GM18508 (cell line): ENCODE measurements around the gene BCL2A1.
"Not testable (repeated sequence)": the region's sequence is repeated elsewhere in the genome, so short reads cannot be mapped to it uniquely, and the experiment has no call there.

Experiments used
- ATAC-seq: cut with Tn5 transposase; IDR thresholded peaks from one replicate; pipeline ENCODE4 v1.9.1; 2021; ENCODE audit warnings: moderate number of reproducible peaks; ENCODE audit not compliant: insufficient read depth, unreplicated experiment

BCL2A1 gene

DNA sequence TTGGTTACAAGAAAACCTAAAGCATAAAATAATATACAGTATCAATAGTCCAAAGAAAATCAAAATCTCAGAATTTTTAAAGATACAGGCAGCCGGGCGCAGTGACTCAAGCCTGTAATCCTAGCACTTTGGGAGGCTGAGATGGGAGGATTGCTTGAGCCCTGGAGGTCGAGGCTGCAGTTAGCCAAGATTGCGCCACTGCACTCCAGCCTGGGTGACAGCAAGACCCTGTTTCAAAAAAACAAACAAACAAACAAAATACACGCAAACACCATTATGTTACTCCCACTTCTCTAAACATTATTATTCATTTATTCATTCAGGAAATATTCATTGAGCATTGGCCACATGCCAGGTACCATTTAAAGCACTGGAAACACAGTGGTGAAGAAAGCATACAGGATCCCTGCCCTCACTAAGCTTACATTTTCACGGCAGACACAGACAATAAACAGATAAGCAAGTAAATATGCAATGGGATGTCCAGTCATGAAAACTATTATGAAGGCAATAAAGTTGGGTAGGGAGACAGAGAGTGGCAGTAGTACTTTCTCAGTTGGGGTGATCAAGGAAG lies 6.7 kb downstream of the BCL2A1 start:
- no peak for ATAC-seq

DNA sequence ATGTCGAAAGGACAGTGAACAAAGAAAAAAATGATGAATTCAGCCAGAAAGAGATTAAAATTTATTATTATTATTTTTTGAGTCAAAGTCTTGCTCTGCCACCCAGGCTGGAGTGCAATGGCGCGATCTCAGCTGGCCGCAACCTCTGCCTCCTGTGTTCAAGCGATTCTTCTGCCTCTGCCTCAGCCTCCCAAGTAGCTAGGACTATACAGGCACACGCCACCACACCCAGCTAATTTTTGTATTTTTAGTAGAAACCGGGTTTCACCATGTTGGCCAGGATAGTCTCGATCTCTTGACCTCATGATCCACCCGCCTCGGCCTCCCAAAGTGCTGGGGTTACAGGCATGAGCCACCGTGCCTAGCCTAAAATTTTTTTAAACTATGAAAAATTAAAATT lies 8.1 kb downstream of the BCL2A1 start:
- ATAC-seq: not testable (repeated sequence)

DNA sequence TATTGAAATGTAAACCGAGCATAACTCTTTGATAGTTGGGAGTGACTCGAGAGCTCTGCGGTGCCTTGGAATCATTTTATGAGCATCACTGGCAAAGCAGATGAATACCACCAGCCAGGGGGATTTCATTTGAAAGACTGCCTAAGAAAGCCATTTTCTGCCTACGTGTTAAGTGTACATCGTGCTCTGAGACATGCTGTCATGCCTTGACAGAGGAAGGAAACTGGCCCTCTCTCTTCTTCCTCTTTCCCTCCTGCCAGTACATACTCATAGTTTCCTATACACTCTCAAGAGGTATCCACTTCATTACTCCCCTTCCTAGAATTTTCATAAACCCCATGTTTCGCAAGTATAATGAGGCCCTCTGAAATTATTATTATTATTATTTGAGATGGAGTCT lies 8.8 kb downstream of the BCL2A1 start:
- ATAC-seq: no peak

DNA sequence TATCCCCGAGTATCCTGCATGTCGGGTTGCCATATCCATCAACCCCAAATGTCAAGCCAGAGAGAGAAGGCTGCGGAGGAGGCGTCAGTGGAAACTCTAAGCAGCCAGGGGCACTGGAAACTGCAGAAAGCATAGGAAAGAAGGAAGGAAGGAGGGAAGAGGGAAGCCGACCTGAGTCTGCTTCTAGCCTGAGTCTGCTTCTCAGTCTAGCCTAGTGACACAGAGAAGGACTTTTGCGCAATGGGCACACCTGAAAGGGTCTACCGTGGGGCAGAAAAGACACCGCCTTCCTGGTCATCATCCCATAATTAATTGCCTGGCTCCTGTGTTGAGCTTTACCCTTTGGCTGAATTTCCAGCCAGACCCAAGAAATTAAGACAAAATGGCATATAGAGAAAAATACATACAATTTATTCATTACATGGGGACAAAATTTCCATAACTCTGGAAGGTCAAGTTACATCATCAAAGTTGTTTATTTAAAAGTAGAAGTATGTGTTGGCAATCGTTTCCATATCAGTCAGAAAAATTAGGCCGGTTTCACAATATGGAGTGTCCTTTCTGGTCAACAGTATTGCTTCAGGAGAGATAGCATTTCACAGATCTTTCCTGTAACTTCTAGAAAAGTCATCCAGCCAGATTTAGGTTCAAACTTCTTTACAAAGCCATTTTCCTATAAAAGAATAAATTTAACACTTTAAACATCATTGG lies 10.3 kb downstream of the BCL2A1 start:
- ATAC-seq: no peak

DNA sequence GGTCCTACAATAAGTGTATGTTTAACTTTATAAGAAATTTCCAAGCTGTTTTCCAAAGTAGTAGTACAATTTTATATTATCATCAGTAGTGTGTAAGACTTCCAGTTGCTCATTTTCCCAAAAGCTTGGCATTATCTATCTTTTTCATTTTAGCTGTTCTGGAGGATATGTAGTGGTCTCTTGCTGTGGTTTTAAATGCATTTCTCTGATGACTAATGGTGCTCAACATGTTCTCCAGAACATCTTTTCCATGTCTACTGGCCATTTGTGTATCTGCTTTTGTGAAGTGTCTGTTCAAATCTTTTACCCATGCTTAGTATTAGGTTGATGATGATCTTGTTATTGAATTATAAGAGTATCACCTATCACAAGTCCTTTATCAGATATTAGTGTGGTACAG lies 13.3 kb downstream of the BCL2A1 start:
- no peak for ATAC-seq

DNA sequence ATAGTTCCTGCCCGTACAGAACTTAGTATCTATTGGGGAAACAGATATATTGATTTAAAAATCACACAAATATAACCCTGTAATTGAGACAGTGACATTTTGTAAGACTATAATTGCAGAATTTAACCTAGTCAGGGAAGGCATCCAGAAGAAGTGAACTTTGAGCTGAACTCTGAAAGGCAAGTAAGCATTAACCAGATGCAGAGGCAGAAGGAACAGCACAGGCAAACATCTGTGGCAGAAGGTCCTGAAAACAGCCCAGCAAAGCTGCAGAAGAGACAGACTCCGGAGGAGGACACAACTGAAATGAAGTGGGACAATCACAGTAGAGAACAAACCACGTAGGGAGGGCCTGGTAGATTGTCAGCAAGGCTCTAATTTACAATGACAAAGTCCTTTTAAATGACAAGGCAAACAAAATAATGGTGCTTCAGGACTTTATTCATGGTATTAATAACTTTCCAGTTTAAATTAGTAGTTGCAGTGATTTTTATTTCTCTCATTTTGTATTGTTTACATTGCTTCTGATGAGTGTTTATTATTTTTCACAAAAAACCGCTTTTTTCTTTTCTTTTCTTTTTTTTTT lies 14.5 kb downstream of the BCL2A1 start:
- no peak for ATAC-seq

DNA sequence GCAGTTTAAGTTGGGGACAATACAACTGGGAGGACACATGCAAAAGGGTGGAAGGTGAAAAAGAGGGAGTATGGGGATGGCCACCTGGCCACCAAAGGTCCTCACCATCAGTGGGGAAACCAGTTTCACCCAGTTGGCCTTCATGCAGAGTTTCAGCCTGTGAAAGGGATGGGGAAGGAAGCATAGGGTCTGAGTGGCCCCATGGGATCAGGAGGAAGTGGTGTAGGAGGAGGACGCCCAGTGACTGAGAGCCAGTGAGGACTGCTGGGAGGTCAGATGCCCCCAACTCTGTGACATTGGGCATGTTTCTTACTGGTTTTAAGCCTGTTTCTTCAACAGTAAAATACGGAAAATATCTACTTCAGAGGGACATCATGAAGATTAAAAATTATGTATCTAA lies 16.3 kb downstream of the BCL2A1 start:
- ATAC-seq: no peak

DNA sequence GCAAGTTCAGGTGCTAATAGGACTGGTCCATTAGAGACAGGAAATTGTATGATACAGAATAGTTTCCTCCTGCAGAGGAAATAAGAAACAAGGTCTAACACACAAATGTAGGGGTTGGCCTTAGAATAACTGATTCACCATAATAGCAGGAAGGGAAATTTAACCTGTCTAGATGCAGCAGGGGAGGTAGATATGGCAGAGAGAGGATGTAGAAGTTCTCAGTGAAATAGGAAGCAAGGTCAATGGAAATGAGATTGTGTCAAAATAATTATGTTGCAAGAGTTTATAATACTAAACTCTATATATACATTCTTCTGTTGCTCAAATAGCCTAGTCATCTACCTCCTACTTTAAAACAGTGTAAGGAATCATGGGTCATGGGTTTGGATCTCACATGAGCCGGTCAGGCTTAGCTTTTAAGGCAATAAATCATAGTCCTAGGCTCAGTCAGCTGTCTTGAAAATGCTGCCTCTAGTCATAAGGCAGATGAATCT lies 17.0 kb downstream of the BCL2A1 start:
- no peak for ATAC-seq

DNA sequence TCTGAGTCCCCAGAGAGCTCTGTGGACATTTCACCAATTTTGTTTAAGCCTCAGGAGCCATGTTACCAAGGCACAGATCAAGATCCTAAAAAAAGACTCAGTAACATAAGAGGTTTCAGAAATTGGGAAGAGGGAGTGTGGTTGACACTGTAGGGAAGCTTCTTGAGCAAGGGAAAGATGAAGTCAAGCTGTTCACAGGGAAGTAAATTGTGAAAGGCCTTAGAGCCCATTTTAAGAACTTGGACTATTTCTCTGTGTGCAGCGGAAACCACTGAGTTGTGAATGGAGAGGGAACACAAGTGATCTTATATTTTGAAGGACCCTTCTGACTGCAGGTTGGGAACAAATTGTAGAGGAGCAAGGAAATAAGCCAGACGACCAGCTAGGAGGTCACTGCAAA lies 18.7 kb downstream of the BCL2A1 start:
- no peak for ATAC-seq

DNA sequence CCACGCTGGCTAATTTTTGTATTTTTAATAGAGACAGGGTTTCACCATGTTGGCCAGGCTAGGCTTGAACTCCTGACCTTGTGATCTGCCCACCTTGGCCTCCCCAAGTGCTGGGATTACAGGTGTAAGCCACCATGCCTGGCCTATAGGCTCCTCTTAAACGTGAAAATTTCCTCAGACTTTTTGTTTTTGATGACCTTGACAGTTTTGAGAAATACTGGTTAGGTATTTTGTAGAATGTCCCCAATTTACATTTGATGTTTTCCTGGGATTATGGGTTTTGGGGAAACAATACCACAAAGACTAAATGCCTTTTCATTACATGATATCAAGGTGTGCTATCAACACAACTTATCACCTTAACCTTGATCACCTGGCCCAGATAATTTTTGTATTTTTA lies 20.7 kb downstream of the BCL2A1 start:
- ATAC-seq: no peak

DNA sequence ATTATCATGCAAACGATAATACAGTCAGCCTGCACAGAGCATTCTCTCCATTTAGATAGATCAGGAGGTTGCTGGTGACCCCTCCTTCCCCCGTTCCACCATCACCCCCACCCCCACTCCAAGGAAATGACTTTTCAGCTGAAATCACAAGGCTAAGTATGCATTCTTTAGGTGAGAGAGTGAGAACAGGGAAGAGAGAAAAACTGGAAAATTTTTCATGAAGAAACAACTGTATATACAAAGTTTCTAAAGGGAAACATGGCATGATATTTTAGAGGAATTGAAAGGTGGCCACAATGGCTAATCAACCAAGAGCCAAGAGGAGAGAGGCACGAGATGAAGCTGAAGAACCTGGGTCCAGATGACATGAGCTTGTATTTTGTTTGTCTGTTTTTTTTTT lies 22.2 kb downstream of the BCL2A1 start:
- ATAC-seq: no peak

DNA sequence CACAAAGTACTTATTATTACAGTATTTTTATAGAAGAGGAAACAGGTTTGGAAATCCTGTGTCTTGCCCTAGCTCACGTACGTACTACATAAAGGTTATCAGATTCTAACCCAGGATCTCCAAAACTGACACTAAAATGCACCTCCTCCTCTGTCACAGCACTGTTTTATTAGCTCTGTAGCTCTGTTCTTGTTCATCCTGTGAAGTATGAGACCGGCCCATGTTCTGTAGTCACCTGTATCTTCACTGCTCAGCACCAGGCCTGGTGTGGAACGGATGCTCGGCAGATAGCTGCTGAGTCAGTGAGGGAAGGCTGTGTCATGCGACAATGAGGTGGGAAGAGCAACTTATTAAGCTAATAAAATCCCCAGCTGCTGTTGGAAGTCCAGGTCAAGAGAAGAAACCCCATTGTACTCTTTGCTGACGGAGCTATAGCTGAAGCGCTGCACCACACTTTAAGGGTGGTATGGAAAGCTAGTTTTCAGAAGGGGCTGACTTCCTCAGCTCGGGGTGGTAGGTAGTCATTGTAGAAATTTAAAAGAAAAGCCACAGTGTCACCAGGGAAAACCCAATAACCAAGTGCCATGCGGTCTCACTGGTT lies 22.8 kb downstream of the BCL2A1 start:
- no peak for ATAC-seq

DNA sequence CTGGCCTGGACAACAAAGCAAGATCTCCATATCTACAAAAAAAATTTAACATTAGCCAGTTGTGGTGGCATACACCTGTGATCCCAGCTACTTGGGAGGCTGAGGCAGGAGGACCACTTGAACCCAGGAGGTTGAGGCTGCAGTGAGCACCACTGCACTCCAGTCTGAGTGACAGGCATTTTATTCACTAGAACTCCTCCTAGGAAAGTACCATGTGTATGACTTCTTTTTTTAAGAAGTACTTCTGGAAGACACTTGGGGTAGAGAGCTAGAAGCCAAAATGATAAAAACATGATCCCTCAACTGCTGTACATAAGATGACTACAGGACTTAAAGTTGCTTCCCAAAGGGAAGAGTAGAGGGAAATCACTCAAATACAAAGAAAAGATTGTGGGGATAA lies 24.0 kb downstream of the BCL2A1 start:
- ATAC-seq: no peak

DNA sequence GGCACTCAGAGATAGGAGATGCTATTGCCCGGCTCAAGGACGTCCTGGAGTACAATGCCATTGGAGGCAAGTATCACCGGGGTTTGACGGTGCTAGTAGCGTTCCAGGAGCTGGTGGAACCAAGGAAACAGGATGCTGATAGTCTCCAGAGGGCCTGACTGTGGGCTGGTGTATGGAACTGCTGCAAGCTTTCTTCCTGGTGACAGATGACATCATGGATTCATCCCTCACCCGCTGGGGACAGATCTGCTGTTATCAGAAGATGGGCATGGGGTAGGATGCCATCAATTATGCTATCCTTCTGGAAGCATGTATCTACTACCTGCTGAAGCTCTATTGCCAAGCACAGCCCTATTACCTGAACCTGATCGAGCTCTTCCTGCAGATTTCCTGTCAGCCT lies 26.4 kb downstream of the BCL2A1 start:
- ATAC-seq: no peak

DNA sequence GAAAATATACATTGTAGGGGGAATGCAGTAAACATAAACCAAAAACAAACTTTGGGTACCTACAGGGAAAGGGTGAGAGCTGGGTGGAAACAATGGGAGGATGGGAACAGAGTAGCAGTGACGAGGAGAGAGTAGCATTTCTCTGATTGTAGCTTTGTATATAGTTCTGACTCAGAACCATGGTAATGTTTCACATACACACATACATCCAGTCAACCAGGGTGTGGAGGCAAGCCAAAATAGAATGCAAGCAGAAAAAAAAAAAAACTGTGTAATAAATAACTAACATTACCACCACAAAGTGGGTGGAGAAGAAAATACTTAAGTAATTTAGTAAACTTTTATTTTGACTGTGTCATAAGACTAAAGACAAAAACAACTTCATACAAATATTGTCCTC lies 27.2 kb downstream of the BCL2A1 start:
- ATAC-seq: peak; percentile 68

DNA sequence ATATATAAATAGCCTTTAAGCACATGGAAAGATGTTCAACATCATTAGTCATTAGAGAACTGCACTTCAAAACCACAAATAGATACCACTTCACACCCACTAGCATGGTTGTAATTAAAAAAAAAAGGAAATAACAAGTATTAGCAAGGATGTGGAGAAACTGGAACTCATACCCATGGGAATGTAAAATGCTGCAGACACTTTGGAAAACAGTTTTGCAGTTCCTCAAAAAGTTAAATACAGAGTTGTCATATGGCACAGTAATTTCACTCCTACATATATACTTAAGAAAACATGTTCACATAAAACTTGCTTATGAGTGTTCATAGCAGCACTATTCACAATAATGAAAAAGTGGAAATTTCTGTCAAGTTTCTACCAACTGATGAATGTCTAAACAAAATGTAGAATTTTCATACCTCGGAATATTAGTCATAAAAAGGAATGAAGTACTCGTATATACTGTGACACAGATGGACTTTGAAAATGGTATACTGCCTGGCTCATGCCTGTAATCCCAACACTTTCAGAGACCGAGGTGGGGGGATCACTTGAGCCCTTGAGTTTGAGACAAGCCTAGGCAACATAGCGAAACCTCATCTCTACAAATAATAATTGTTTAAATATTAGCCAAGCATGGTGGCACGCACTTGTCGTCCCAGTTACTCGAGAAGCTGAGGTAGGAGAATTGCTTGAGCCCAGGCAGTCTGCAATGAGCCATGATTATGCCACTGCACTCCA lies 28.1 kb downstream of the BCL2A1 start:
- ATAC-seq: no peak

DNA sequence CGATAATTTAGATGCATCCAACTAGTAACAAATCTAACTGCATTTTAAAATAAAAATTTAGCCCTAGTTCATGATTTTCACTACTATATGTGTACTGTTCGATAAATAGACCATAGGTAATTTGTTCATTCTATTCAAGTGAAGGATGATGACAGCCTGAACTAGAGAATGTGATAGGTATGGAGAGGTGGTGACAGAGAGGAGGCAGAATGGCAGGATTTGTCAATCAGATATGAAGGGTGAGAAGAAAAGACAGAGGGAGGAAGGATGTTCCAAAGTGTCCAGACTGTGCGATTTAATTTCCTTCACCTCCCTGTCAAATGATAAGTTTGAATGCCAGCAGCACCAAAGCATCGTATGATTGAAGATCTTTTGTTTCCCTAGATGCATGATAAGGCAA lies 31.6 kb downstream of the BCL2A1 start:
- ATAC-seq: no peak

DNA sequence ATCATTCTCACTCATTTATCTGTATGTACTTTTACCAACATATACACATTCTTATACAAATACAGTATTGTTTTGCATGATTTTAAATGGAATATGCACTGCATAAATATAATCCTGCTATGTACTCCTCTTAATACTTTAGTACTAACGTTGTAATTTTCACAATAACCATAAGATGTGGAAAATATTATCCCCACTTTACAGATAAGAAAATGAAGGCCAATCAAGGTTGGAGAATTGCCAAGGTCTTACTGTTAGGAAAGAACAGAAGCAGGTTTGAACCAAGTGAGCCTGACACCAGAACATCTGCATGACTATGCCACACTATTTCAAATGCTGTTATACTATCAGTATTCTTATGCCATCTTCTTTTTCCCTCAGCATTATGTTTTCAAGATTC lies 32.9 kb downstream of the BCL2A1 start:
- no peak for ATAC-seq

DNA sequence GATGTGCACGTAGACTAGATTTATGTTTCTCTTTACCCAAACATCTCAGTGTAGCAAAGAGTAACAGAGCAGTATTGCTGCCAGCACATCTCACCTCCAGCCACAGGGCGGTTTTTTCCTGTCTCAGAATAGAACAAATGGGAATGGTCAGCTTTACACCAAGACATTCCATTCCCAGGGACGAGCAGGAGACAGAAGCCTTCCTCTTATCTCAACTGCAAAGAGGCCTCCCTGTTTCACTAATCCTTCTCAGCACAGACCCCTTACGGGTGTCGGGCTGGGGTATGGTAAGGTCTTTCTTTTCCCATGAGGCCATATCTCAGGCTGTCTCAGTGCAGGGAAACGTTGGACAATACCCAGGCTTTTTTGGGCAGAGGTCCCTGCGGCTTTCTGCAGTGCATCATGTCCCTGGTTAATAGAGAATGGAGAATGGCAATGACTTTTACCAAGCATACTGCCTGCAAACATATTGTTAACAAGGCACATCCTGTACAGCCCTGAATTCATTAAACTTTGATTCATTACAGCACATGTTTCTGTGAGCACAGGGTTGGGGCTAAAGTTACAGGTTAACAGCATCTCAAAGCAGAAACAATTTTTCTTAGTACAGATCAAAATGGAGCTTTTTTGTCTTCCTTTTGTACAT lies 35.3 kb downstream of the BCL2A1 start:
- ATAC-seq: not testable (repeated sequence)

DNA sequence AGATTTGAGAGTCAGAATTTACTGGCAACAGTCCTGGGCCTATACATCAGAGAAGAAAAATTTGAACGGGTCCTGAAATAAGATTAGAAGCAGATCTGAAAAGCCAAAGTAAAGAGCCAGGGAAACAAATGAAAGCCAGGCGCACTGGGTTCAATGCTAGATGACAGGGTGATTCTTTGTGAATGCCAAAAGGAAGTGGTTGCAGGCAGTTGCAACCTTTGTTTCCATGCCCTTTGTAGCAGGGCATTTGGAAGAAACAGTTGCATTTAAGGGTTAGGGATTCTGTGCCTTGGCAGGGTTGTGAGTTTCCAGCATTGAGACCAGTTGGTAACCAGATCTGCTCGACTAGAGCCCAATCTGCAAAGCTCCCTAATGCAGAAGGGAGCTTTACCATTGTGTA lies 37.8 kb downstream of the BCL2A1 start:
- no peak for ATAC-seq
